ENCODE results near the gene RPS27. TPM values are rescaled to one million over a fixed set of nuclear protein-coding genes. Genes with fewer than 3 reads are reported as not detected.
"Not testable (repeated sequence)": the region's sequence is repeated elsewhere in the genome, so short reads cannot be mapped to it uniquely, and the experiment has no call there.

The RPS27 gene
- total RNA-seq, 5 donors from 2014 or later (not counting 1 experiment from before 2014, with no cell fraction given): 4,147 to 5,898 (median 5,716) TPM

DNA sequence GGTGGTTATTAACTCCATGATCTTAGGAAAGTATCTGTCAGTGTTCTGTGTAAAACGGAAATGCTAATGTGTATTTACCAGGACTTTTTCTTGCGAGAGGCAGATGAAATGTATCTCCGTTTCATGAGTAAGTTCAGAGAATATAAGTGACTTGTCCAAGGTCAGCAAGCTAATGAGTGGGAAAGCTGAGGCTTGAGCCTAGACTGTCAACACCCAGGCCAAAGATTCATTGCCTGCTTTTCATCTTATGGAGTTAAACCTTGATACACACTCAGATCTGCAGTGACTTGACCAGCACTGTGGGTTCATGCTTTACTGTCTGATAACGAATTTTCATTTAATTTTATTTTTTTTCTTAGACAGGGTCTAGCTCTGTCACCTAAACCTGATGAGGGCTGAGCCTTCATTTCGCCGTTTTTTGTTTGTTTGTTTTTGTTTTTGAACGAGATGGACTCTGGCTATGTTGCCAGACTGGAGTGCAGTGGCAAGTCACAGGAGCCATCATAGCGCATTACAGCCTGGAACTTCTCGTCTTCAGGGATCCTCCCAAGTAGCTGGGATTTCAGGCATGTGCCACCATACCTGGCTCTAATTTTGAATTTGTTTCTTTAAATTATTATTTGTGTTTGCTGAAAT is 12.2 kb upstream of the RPS27 start:
- Histone ChIP-seq H3K27me3 (replicated peaks in 1 of 2; ENCODE audit: control insufficient read depth in 2 of 2, extremely low read depth in 1 of 2, insufficient read depth in 2 of 2, low read length in 1 of 2) (no peaks in the 10 kb centered on the region), H3K36me3 (ENCODE audit: control insufficient read depth in 2 of 2, extremely low read depth in 1 of 2, insufficient read depth in 1 of 2, low read length in 1 of 2) (peaks cover 8 to 25% of the 10 kb centered on the region in 2 donors), H3K27ac (ENCODE audit: low read length) (peak overlapping the region; percentile 68), H3K4me1 (ENCODE audit: control insufficient read depth in 1 of 2, extremely low read depth in 1 of 2, insufficient read depth in 2 of 2, low read length in 2 of 2) (peaks cover 15 to 28% of the 10 kb centered on the region in 2 experiments), H3K4me3 (ENCODE audit: control insufficient read depth in 1 of 2, extremely low read depth in 1 of 2, low read length in 1 of 2) (peak overlapping the region; percentile 93 to 96), H3K9me3 (no peaks in the 10 kb centered on the region)
- H3K27me3 Mint-ChIP-seq: no peaks in the 10 kb centered on the region
- no peaks in the 10 kb centered on the region for H3K9me3 Mint-ChIP-seq
- peak overlapping the region; percentile 92 to 98 for H3K27ac Mint-ChIP-seq
- DNase-seq (no peak), ATAC-seq (replicated peaks in 1 of 4) (no peak)
- peaks cover 33 to 36% (median 34%) of the 10 kb centered on the region in 3 donors for H3K4me1 Mint-ChIP-seq
- 57% methylated on average over 8 of the region's 9 CpGs for WGBS (ENCODE audit: insufficient coverage)
- H3K4me3 Mint-ChIP-seq: peak overlapping the region; percentile 92 to 97 (median 97)
- CTCF ChIA-PET: interaction anchor here in 1 of 2 donors (0.6 to 3.4 kb wide), 7 partner anchors 8 to 32 kb away, joined by 3 to 23 read pairs (median 8); partner anchors contain the start of genes CREB3L4, DENND4B, RAB13 and RPS27
- POLR2A ChIA-PET: interaction anchor here (0.6 to 2.9 kb wide), 6 partner anchors 11 to 344 kb away, joined by 3 to 20 read pairs (median 7); partner anchors contain the start of genes CHTOP (in 1 of the 2), CREB3L4 (in 1 of the 2) and RPS27 (in 1 of the 2)
- peaks cover 15% of the 10 kb centered on the region for H3K36me3 Mint-ChIP-seq

DNA sequence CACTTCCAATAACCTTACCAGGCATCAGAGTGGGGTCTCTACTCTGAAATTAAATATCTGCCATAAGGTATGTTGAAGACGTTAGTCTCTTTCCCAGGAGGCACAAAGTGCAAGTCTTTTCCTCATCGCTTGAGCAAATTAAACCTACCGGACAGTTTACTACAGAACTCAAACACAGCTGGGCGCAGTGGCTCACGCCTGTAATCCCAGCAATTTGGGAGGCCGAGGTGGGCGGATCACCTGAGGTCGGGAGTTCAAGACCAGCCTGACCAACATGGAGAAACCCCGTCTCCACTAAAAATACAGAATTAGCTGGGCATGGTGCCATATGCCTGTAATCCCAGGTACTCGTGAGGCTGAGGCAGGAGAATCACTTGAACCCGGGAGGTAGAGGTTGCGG is 11.5 kb upstream of the RPS27 start:
- peak overlapping the region; percentile 92 to 97 (median 97) for H3K4me3 Mint-ChIP-seq
- H3K27ac ChIP-seq (ENCODE audit: low read length): not testable (repeated sequence)

DNA sequence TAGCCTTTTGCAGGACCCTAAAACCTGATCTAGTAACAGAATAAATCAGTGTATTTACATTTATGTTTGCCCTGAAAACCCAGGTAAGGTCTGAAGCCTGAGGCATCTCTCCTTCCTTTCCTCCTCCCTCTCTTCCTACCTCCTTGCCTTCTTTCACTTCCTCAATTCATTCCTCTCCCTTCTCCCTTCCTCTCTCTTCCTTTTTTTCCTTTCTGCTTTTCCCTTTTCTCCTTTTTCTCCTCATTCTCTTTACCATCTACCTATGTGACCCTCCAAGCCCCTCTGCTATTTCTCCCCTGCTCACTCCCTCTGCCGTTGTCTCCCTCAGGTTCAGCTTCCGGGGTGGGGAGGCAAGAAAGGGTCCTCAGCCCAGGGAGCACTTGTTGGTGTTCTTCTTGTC is 8.8 kb upstream of the RPS27 start:
- CTCF ChIA-PET; H3K4me3 ChIP-seq (ENCODE audit: control insufficient read depth in 1 of 2, extremely low read depth in 1 of 2, low read length in 1 of 2); H3K27ac Mint-ChIP-seq; H3K27ac ChIP-seq (ENCODE audit: low read length); H3K36me3 ChIP-seq (ENCODE audit: control insufficient read depth in 2 of 2, extremely low read depth in 1 of 2, insufficient read depth in 1 of 2, low read length in 1 of 2); ATAC-seq (replicated peaks in 1 of 4); H3K9me3 Mint-ChIP-seq; H3K27me3 ChIP-seq (replicated peaks in 1 of 2; ENCODE audit: control insufficient read depth in 2 of 2, extremely low read depth in 1 of 2, insufficient read depth in 2 of 2, low read length in 1 of 2); H3K9me3 ChIP-seq; H3K36me3 Mint-ChIP-seq; H3K4me3 Mint-ChIP-seq; DNase-seq: not testable (repeated sequence)
- H3K4me1 ChIP-seq (ENCODE audit: control insufficient read depth in 1 of 2, extremely low read depth in 1 of 2, insufficient read depth in 2 of 2, low read length in 2 of 2): peaks cover 7 to 18% of the 10 kb centered on the region in 2 experiments
- H3K27me3 Mint-ChIP-seq: peaks cover 9 to 13% of the 10 kb centered on the region in 2 donors
- POLR2A ChIA-PET: interaction anchor here in 1 of 2 donors (0.6 kb wide), 1 partner anchor 89 kb away, joined by 7 read pairs; no protein-coding TSS in a partner anchor
- no CpG with 5 or more reads among the region's 2 CpGs for WGBS (ENCODE audit: insufficient coverage)
- H3K4me1 Mint-ChIP-seq: peaks cover 26 to 33% (median 29%) of the 10 kb centered on the region in 3 donors

More for the DNA sequence above, 11.5 kb upstream of the RPS27 start:
- not testable (repeated sequence) for ATAC-seq (replicated peaks in 1 of 4); DNase-seq; H3K9me3 ChIP-seq; H3K4me3 ChIP-seq (ENCODE audit: control insufficient read depth in 1 of 2, extremely low read depth in 1 of 2, low read length in 1 of 2); H3K27me3 Mint-ChIP-seq; H3K9me3 Mint-ChIP-seq; H3K27me3 ChIP-seq (replicated peaks in 1 of 2; ENCODE audit: control insufficient read depth in 2 of 2, extremely low read depth in 1 of 2, insufficient read depth in 2 of 2, low read length in 1 of 2)
- WGBS (ENCODE audit: insufficient coverage): 100% methylated on average over 6 of the region's 12 CpGs
- peaks cover 32 to 33% (median 33%) of the 10 kb centered on the region in 3 donors for H3K4me1 Mint-ChIP-seq
- peaks cover 15 to 28% of the 10 kb centered on the region in 2 experiments for H3K4me1 ChIP-seq (ENCODE audit: control insufficient read depth in 1 of 2, extremely low read depth in 1 of 2, insufficient read depth in 2 of 2, low read length in 2 of 2)
- H3K27ac Mint-ChIP-seq: peak overlapping the region in 1 of 2 donors; percentile 43
- POLR2A ChIA-PET: interaction anchor here in 1 of 2 donors (1.7 kb wide), 1 partner anchor 11 kb away, joined by 6 read pairs; no protein-coding TSS in a partner anchor
- CTCF ChIA-PET: interaction anchor here in 1 of 2 donors (3.4 kb wide), 1 partner anchor 8 kb away, joined by 14 read pairs; the partner anchor contains the start of gene RAB13
- peaks cover under 1 to 18% of the 10 kb centered on the region in 2 donors for H3K36me3 ChIP-seq (ENCODE audit: control insufficient read depth in 2 of 2, extremely low read depth in 1 of 2, insufficient read depth in 1 of 2, low read length in 1 of 2)
- peaks cover 12% of the 10 kb centered on the region for H3K36me3 Mint-ChIP-seq

- H3K9me3 ChIP-seq: no peaks in the 10 kb centered on the region
- peaks cover 19 to 22% (median 19%) of the 10 kb centered on the region in 3 donors for H3K4me1 Mint-ChIP-seq
- no peaks in the 10 kb centered on the region for H3K36me3 Mint-ChIP-seq
- H3K4me3 Mint-ChIP-seq: no peak overlapping the region
- no peaks in the 10 kb centered on the region for H3K9me3 Mint-ChIP-seq
- ChIA-PET CTCF (interaction anchor here in 1 of 2 donors (1.3 kb wide), 1 partner anchor 161 kb away, joined by 3 read pairs; no protein-coding TSS in a partner anchor), POLR2A (interaction anchor here in 1 of 2 donors (0.6 kb wide), 2 partner anchors 8 to 21 kb away, joined by 3 read pairs; partner anchors contain the start of gene SLC39A1)
- peaks cover 2 to 12% of the 10 kb centered on the region in 2 experiments for H3K4me1 ChIP-seq (ENCODE audit: control insufficient read depth in 1 of 2, extremely low read depth in 1 of 2, insufficient read depth in 2 of 2, low read length in 2 of 2)
- H3K27ac Mint-ChIP-seq: no peak overlapping the region
- no peaks in the 10 kb centered on the region for H3K36me3 ChIP-seq (ENCODE audit: control insufficient read depth in 2 of 2, extremely low read depth in 1 of 2, insufficient read depth in 1 of 2, low read length in 1 of 2)
- no peak overlapping the region for H3K27ac ChIP-seq (ENCODE audit: low read length)
- H3K27me3 Mint-ChIP-seq: peaks cover 9 to 13% of the 10 kb centered on the region in 2 donors
- 100% methylated on average over 2 of the region's 6 CpGs for WGBS (ENCODE audit: insufficient coverage)
- peaks cover 0 to 7% of the 10 kb centered on the region in 2 experiments for H3K27me3 ChIP-seq (replicated peaks in 1 of 2; ENCODE audit: control insufficient read depth in 2 of 2, extremely low read depth in 1 of 2, insufficient read depth in 2 of 2, low read length in 1 of 2)
- no peak overlapping the region for H3K4me3 ChIP-seq (ENCODE audit: control insufficient read depth in 1 of 2, extremely low read depth in 1 of 2, low read length in 1 of 2)
- no peak for ATAC-seq (replicated peaks in 1 of 4)
- no peak for DNase-seq
Measured at GRCh38 chr1:153984123-153984894, 6.3 kb upstream of the RPS27 start.

- Mint-ChIP-seq H3K27ac (peak overlapping the region; percentile 12 to 50), H3K4me3 (peak overlapping the region; percentile 54 to 69 (median 55)), H3K9me3 (no peaks in the 10 kb centered on the region), H3K36me3 (peaks cover under 1% of the 10 kb centered on the region), H3K4me1 (peaks cover 23 to 29% (median 25%) of the 10 kb centered on the region in 3 donors), H3K27me3 (peaks cover 9 to 13% of the 10 kb centered on the region in 2 donors)
- POLR2A ChIA-PET: interaction anchor here (0.6 to 0.7 kb wide), 2 partner anchors 8 to 22 kb away, joined by 3 read pairs; partner anchors contain the start of genes JTB (in 1 of the 2) and SLC39A1 (in 1 of the 2)
- Histone ChIP-seq H3K4me1 (ENCODE audit: control insufficient read depth in 1 of 2, extremely low read depth in 1 of 2, insufficient read depth in 2 of 2, low read length in 2 of 2) (peaks cover 2 to 18% of the 10 kb centered on the region in 2 experiments), H3K36me3 (ENCODE audit: control insufficient read depth in 2 of 2, extremely low read depth in 1 of 2, insufficient read depth in 1 of 2, low read length in 1 of 2) (no peaks in the 10 kb centered on the region), H3K9me3 (no peaks in the 10 kb centered on the region), H3K4me3 (ENCODE audit: control insufficient read depth in 1 of 2, extremely low read depth in 1 of 2, low read length in 1 of 2) (no peak overlapping the region), H3K27ac (ENCODE audit: low read length) (no peak overlapping the region), H3K27me3 (replicated peaks in 1 of 2; ENCODE audit: control insufficient read depth in 2 of 2, extremely low read depth in 1 of 2, insufficient read depth in 2 of 2, low read length in 1 of 2) (peaks cover 0 to 7% of the 10 kb centered on the region in 2 experiments)
- CTCF ChIA-PET: interaction anchor here (0.6 to 2.2 kb wide), 5 partner anchors 8 to 193 kb away, joined by 3 to 14 read pairs (median 3); partner anchors contain the start of gene JTB (in 1 of the 2)
- no peak for DNase-seq
- 85% methylated on average over 5 of the region's 7 CpGs for WGBS (ENCODE audit: insufficient coverage)
- no peak for ATAC-seq (replicated peaks in 1 of 4)
Measured at GRCh38 chr1:153985341-153985912, 5.1 kb upstream of the RPS27 start.
